Activated CD8-positive, alpha-beta T cell treated with anti-CD3 and anti-CD28 coated beads for 36 hours (primary cell): ENCODE results near the gene ATP2A2. TPM values are rescaled to one million over a fixed set of nuclear protein-coding genes. Genes with fewer than 3 reads are reported as not detected.

Experiments used
- ATAC-seq: fragments of 200-7000 bp; cut with Tn5 transposase; one replicate; pipeline ENCODE4 v1.10.0; 2021; ENCODE audit warnings: mild to moderate bottlenecking, moderate library complexity
- CTCF ChIA-PET: fragments of 350-600 bp; sonication (Branson Sonifier 250); formaldehyde crosslinking; loops from one replicate; lab custom pipeline; 2021; ENCODE audit warnings: antibody characterized with exemption; lab: Charles Lee
- POLR2A ChIA-PET: fragments of 350-600 bp; sonication (Branson Sonifier 250); formaldehyde crosslinking; loops from one replicate; lab custom pipeline; 2021; ENCODE audit warnings: antibody characterized with exemption; lab: Charles Lee
- DNase-seq: peaks from one replicate; pipeline ENCODE4 v3.0.0-alpha.2; 2020
- H3K27ac Mint-ChIP-seq: one replicate; pipeline ENCODE4 v1.8.0; 2021; ENCODE audit warnings: mild to moderate bottlenecking, mixed read lengths
- H3K27me3 Mint-ChIP-seq: one replicate; pipeline ENCODE4 v1.8.0; 2021; ENCODE audit warnings: mixed read lengths
- H3K36me3 Mint-ChIP-seq: one replicate; pipeline ENCODE4 v1.8.0; 2021; ENCODE audit warnings: low read depth, mixed read lengths
- H3K4me1 Mint-ChIP-seq: one replicate; pipeline ENCODE4 v1.8.0; 2021; ENCODE audit warnings: low read depth, mixed read lengths
- H3K4me3 Mint-ChIP-seq: one replicate; pipeline ENCODE4 v1.8.0; 2021; ENCODE audit warnings: mild to moderate bottlenecking, moderate library complexity, mixed read lengths
- H3K9me3 Mint-ChIP-seq: one replicate; pipeline ENCODE4 v1.8.0; 2021; ENCODE audit warnings: mixed read lengths
- intact Hi-C: fragments of 100-400 bp; cut with micrococcal nuclease; formaldehyde crosslinking; loops from one replicate; pipeline ENCODE4 v1.10.0; 2022
- total RNA-seq, 2 experiments: library from RNA; stranded (reverse); gene quantifications; one replicate each; pipeline ENCODE4 v1.2.3, GENCODE V29; 2021
- TF ChIP-seq, protein P1 (sequence below): fragments of 200-600 bp; IDR thresholded peaks from one replicate; pipeline ENCODE4 v1.8.0; 2022; ENCODE audit warnings: antibody characterized with exemption, mild to moderate bottlenecking

ATP2A2 gene
- total RNA-seq, 2 experiments from 2014 or later = 107 to 111 TPM

DNA sequence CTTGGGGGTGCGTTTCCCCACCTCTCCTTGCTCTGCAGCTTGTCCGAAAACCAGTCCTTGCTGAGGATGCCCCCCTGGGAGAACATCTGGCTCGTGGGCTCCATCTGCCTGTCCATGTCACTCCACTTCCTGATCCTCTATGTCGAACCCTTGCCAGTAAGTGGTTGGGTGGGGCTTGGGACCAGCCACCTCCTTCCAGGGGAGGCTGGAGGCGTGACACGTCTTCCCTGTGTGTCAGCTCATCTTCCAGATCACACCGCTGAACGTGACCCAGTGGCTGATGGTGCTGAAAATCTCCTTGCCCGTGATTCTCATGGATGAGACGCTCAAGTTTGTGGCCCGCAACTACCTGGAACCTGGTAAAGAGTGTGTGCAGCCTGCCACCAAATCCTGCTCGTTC is 64.9 kb downstream of the ATP2A2 start:
- ChIA-PET POLR2A (interaction anchor here (0.6 kb wide), 1 partner anchor 97 kb away, joined by 4 read pairs; no protein-coding TSS in a partner anchor), CTCF (interaction anchor here (1.0 kb wide), 1 partner anchor 86 kb away, joined by 3 read pairs; no protein-coding TSS in a partner anchor)
- Mint-ChIP-seq H3K9me3 (no peaks in the 10 kb centered on the region), H3K4me3 (no peak overlapping the region), H3K27ac (no peak overlapping the region), H3K36me3 (peaks cover 59% of the 10 kb centered on the region), H3K27me3 (no peaks in the 10 kb centered on the region), H3K4me1 (peaks cover 32% of the 10 kb centered on the region)
- TF ChIP-seq, protein P1, sequence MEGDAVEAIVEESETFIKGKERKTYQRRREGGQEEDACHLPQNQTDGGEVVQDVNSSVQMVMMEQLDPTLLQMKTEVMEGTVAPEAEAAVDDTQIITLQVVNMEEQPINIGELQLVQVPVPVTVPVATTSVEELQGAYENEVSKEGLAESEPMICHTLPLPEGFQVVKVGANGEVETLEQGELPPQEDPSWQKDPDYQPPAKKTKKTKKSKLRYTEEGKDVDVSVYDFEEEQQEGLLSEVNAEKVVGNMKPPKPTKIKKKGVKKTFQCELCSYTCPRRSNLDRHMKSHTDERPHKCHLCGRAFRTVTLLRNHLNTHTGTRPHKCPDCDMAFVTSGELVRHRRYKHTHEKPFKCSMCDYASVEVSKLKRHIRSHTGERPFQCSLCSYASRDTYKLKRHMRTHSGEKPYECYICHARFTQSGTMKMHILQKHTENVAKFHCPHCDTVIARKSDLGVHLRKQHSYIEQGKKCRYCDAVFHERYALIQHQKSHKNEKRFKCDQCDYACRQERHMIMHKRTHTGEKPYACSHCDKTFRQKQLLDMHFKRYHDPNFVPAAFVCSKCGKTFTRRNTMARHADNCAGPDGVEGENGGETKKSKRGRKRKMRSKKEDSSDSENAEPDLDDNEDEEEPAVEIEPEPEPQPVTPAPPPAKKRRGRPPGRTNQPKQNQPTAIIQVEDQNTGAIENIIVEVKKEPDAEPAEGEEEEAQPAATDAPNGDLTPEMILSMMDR = no peak
- intact Hi-C loops = no loop called here
- ATAC-seq (no peak), DNase-seq (no peak)

- H3K4me3 Mint-ChIP-seq = no peak overlapping the region
- H3K4me1 Mint-ChIP-seq = peaks cover 32% of the 10 kb centered on the region
- CTCF ChIA-PET = interaction anchor here (3.3 kb wide), 1 partner anchor 84 kb away, joined by 12 read pairs; no protein-coding TSS in a partner anchor
- H3K9me3 Mint-ChIP-seq = no peaks in the 10 kb centered on the region
- H3K27ac Mint-ChIP-seq = no peak overlapping the region
- DNase-seq (no peak), ATAC-seq (no peak)
- TF ChIP-seq, protein P1 = no peak
- intact Hi-C loops = no loop called here
- POLR2A ChIA-PET = interaction anchor here (1.3 kb wide), 1 partner anchor 16 kb away, joined by 4 read pairs; no protein-coding TSS in a partner anchor
- no peaks in the 10 kb centered on the region for H3K27me3 Mint-ChIP-seq
- H3K36me3 Mint-ChIP-seq = peaks cover 50% of the 10 kb centered on the region
These were observed 66.7 kb downstream of the ATP2A2 start for GRCh38 chr12:110347767-110348166.

DNA sequence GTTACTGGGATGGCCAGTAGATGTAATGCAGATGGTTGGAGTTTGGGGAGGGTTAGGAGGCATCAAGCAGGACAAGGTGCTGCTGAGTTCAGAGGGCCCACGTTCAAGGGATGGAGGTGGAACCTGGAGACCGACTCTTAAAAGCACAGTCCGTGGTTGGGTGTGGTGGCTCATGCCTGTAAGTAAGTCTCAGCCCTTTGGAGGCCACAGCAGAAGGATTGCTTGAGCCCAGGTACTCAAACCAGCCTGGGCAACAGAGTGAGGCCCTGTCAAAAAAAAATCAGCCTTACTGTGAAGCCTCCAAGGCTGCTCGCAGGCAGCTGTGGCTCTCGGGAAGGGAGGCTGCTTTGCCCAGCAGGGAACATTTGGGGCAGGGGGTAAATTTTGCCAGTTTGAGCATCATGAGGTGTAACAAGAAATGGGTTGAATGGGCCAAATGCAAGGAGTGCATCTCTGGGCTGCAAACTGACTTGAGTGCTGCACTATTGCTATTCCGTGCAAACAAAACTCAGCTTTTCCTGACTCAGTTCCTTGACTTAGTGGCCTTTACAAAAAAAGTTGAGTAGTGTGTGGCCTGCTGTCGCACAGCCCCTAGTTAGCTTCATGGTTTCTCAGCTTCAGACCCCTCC is 67.5 kb downstream of the ATP2A2 start:
- DNase-seq (no peak), ATAC-seq (no peak)
- peak overlapping the region; percentile 8 for H3K27ac Mint-ChIP-seq
- intact Hi-C loops = no loop called here
- ChIA-PET CTCF (interaction anchor here (0.6 to 3.3 kb wide), 4 partner anchors 64 to 539 kb away, joined by 3 to 12 read pairs (median 4); no protein-coding TSS in a partner anchor), POLR2A (interaction anchor here (1.2 to 2.5 kb wide), 7 partner anchors 8 to 54 kb away, joined by 3 to 9 read pairs (median 4); no protein-coding TSS in a partner anchor)
- no peaks in the 10 kb centered on the region for H3K27me3 Mint-ChIP-seq
- peaks cover 32% of the 10 kb centered on the region for H3K4me1 Mint-ChIP-seq
- H3K9me3 Mint-ChIP-seq = no peaks in the 10 kb centered on the region
- H3K4me3 Mint-ChIP-seq = no peak overlapping the region
- TF ChIP-seq, protein P1 = no peak
- peaks cover 44% of the 10 kb centered on the region for H3K36me3 Mint-ChIP-seq

DNA sequence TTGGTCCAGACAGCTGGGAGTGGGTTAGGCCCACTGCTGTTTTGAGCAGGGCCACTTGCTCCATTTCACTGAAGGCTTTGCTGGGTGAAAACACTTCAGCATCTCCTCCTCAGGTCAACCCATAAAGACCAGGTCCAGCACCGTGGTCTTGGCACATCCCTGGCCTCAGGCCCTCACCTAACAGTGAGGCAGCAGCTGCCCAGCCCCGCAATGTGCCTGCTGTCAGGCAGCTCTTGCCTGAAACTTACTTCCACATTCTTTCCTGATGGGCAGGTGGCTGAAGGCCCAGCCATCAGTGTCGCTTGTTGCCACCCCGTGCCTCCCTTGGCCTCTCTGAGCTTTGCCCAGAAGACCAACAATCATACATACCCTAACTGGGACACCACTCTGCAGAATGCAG is 68.0 kb downstream of the ATP2A2 start:
- peaks cover 4% of the 10 kb centered on the region for H3K27me3 Mint-ChIP-seq
- peak overlapping the region; percentile 64 for H3K27ac Mint-ChIP-seq
- ChIA-PET CTCF (interaction anchor here (0.9 to 3.3 kb wide), 5 partner anchors 13 to 539 kb away, joined by 3 to 12 read pairs (median 4); partner anchors contain the start of gene ARPC3), POLR2A (interaction anchor here (0.8 to 2.5 kb wide), 9 partner anchors 8 to 110 kb away, joined by 3 to 9 read pairs (median 4); no protein-coding TSS in a partner anchor)
- TF ChIP-seq, protein P1 = no peak
- no peak overlapping the region for H3K4me3 Mint-ChIP-seq
- H3K9me3 Mint-ChIP-seq = no peaks in the 10 kb centered on the region
- intact Hi-C loops = no loop called here
- H3K4me1 Mint-ChIP-seq = peaks cover 36% of the 10 kb centered on the region
- DNase-seq (no peak), ATAC-seq (peak; percentile 4)
- peaks cover 38% of the 10 kb centered on the region for H3K36me3 Mint-ChIP-seq
